ENCODE measurements around the gene NELL1. TPM values are rescaled to one million over a fixed set of nuclear protein-coding genes. Genes with fewer than 3 reads are reported as not detected.

NELL1 gene
- total RNA-seq, 2 experiments from 2014 or later = not detected

DNA sequence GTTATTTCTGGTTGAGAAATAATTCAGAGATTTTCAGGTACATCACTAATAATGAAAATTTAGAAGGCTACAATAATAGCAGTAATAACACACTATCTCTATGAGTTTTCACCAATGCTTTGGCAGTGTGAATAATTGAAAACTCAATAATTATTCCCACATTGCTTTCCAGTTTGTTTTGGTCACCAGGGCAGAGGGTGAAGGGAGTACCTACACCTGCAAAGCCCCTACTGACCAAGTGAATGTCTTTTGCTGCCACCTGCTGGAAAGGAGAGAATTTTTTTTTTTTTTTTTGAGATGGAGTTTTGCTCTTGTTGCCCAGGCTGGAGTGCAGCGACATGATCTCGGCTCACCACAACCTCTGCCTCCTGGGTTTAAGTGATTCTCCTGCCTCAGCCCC lies 3.2 kb downstream of the NELL1 start:
- no peak for ATAC-seq
- Mint-ChIP-seq H3K4me3 (no peak overlapping the region), H3K27me3 (peaks cover 50% of the 10 kb centered on the region), H3K4me1 (peaks cover 6% of the 10 kb centered on the region), H3K9me3 (ENCODE audit: low read depth) (no peaks in the 10 kb centered on the region), H3K36me3 (no peaks in the 10 kb centered on the region), H3K27ac (no peak overlapping the region)
- no peak for DNase-seq
- CTCF ChIA-PET = interaction anchor here (0.7 to 3.6 kb wide), 2 partner anchors 25 to 71 kb away, joined by 4 to 15 read pairs; no protein-coding TSS in a partner anchor

- H3K27ac Mint-ChIP-seq = no peak overlapping the region
- CTCF ChIA-PET = no interaction called here
- H3K9me3 Mint-ChIP-seq (ENCODE audit: low read depth) = no peaks in the 10 kb centered on the region
- DNase-seq (no peak), ATAC-seq (no peak)
- H3K4me1 Mint-ChIP-seq = no peaks in the 10 kb centered on the region
- H3K4me3 Mint-ChIP-seq = no peak overlapping the region
- H3K36me3 Mint-ChIP-seq = no peaks in the 10 kb centered on the region
- H3K27me3 Mint-ChIP-seq = peaks cover 14% of the 10 kb centered on the region
Observed at GRCh38 chr11:20676658-20677057, 7.3 kb downstream of the NELL1 start.

GRCh38 chr11:20688761-20689160 lies 19.4 kb downstream of the NELL1 start:
- Mint-ChIP-seq H3K4me3 (no peak overlapping the region), H3K27ac (no peak overlapping the region), H3K27me3 (no peaks in the 10 kb centered on the region), H3K36me3 (no peaks in the 10 kb centered on the region), H3K4me1 (no peaks in the 10 kb centered on the region), H3K9me3 (ENCODE audit: low read depth) (no peaks in the 10 kb centered on the region)
- CTCF ChIA-PET = no interaction called here
- ATAC-seq (no peak), DNase-seq (no peak)

DNA sequence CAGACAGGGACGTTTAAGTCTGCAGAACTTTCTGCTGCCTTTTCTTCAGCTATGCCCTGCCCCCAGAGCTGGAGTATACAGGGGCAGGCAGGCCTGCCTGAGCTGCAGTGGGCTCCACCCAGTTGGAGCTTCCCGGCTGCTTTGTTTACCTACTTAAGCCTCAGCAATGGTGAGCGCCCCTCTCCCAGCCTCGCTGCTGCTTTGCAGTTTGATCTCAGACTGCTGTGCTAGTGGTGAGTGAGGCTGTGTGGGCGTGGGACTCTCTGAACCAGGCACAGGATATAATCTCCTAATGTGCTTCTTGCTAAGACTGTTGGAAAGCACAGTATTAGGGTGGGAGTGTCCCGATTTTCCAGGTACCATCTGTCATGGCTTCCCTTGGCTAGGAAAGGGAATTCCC lies 38.5 kb downstream of the NELL1 start:
- ATAC-seq = no peak
- Mint-ChIP-seq H3K27ac (no peak overlapping the region), H3K36me3 (no peaks in the 10 kb centered on the region), H3K4me1 (no peaks in the 10 kb centered on the region), H3K27me3 (no peaks in the 10 kb centered on the region), H3K9me3 (ENCODE audit: low read depth) (no peaks in the 10 kb centered on the region), H3K4me3 (no peak overlapping the region)
- DNase-seq = no peak
- CTCF ChIA-PET = no interaction called here

- no peaks in the 10 kb centered on the region for H3K9me3 Mint-ChIP-seq (ENCODE audit: low read depth)
- H3K27ac Mint-ChIP-seq = no peak overlapping the region
- H3K36me3 Mint-ChIP-seq = no peaks in the 10 kb centered on the region
- H3K4me1 Mint-ChIP-seq = no peaks in the 10 kb centered on the region
- DNase-seq = no peak
- H3K27me3 Mint-ChIP-seq = no peaks in the 10 kb centered on the region
- H3K4me3 Mint-ChIP-seq = no peak overlapping the region
- no peak for ATAC-seq
- CTCF ChIA-PET = no interaction called here
Observed at GRCh38 chr11:20712912-20713311, 43.5 kb downstream of the NELL1 start.

DNA sequence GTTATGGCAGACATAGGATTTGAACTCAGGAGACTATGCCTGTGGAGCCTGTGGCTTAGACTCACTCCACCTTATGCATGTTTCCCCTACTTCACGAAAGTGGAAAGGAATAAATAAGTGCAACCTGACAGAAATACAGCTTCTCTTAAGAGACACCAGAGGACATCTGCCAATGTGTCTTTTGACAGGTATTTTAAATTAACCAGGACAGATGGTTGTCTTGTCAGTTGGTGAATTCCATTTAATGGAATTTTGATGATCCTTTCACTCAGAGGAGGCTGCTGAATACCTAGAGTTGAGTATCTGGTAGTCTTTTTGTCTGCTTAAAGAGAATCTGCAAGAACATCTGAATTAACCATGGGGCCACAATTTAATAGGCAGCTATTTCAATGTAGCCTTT lies 46.1 kb downstream of the NELL1 start:
- DNase-seq (no peak), ATAC-seq (no peak)
- Mint-ChIP-seq H3K9me3 (ENCODE audit: low read depth) (no peaks in the 10 kb centered on the region), H3K36me3 (no peaks in the 10 kb centered on the region), H3K27me3 (no peaks in the 10 kb centered on the region), H3K4me1 (no peaks in the 10 kb centered on the region), H3K27ac (no peak overlapping the region), H3K4me3 (no peak overlapping the region)
- CTCF ChIA-PET = no interaction called here

GRCh38 chr11:20715931-20716330 lies 46.5 kb downstream of the NELL1 start:
- no peaks in the 10 kb centered on the region for H3K27me3 Mint-ChIP-seq
- no peaks in the 10 kb centered on the region for H3K4me1 Mint-ChIP-seq
- DNase-seq = no peak
- CTCF ChIA-PET = no interaction called here
- H3K4me3 Mint-ChIP-seq = no peak overlapping the region
- no peaks in the 10 kb centered on the region for H3K36me3 Mint-ChIP-seq
- H3K27ac Mint-ChIP-seq = no peak overlapping the region
- no peaks in the 10 kb centered on the region for H3K9me3 Mint-ChIP-seq (ENCODE audit: low read depth)
- no peak for ATAC-seq

DNA sequence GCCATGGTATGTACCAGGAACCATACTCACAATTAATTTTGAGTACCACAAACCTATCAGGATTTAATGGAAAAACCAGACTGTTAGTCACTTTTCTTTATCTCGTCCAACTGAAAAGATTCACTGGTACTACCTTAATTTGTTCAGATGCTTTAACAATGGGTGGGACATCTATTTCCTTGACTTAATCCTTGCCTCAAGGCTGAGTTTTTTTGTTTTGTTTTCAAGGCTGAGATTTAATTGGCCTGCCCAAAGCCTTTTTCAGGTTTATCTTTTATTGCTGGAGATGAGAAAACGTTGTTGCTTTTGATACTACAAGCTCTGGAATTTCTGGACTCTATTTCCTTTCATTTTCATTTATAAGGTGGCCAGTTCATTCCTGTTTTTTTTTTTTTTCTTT lies 50.4 kb downstream of the NELL1 start:
- Mint-ChIP-seq H3K9me3 (ENCODE audit: low read depth) (no peaks in the 10 kb centered on the region), H3K27me3 (no peaks in the 10 kb centered on the region), H3K4me1 (no peaks in the 10 kb centered on the region), H3K4me3 (no peak overlapping the region), H3K36me3 (no peaks in the 10 kb centered on the region), H3K27ac (no peak overlapping the region)
- ATAC-seq (no peak), DNase-seq (no peak)
- CTCF ChIA-PET = no interaction called here

- no peak for ATAC-seq
- no peak overlapping the region for H3K4me3 Mint-ChIP-seq
- CTCF ChIA-PET = no interaction called here
- no peaks in the 10 kb centered on the region for H3K9me3 Mint-ChIP-seq (ENCODE audit: low read depth)
- no peak overlapping the region for H3K27ac Mint-ChIP-seq
- no peaks in the 10 kb centered on the region for H3K4me1 Mint-ChIP-seq
- DNase-seq = no peak
- no peaks in the 10 kb centered on the region for H3K36me3 Mint-ChIP-seq
- no peaks in the 10 kb centered on the region for H3K27me3 Mint-ChIP-seq
Observed at GRCh38 chr11:20723366-20723765, 54.0 kb downstream of the NELL1 start.

DNA sequence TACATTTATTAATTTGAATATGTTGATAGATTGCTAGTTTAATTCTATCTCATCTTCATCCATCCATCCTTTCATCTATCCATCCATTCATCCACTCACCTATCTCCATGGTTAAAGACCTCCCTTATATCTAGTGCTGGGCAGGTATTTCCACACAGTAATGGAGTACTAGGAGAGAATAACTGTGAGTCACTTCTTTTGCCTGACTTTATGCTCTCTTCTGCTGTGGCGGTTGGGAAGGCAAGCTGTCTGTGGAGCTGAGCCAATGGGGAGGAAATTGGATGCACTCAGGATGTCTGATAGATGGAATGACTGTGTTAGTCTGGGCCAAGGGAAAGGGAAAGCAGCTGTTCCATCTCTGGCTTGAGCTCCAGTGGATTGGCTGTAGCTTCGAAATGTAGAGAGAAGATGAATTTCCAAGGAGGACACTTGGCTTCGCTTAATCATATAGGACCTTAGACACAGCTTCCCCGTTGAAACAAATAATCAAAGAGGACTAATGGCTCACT lies 60.3 kb downstream of the NELL1 start:
- CTCF ChIA-PET = no interaction called here
- H3K9me3 Mint-ChIP-seq (ENCODE audit: low read depth) = no peaks in the 10 kb centered on the region
- H3K27me3 Mint-ChIP-seq = no peaks in the 10 kb centered on the region
- DNase-seq = no peak
- H3K4me3 Mint-ChIP-seq = no peak overlapping the region
- H3K36me3 Mint-ChIP-seq = no peaks in the 10 kb centered on the region
- no peak for ATAC-seq
- no peak overlapping the region for H3K27ac Mint-ChIP-seq
- no peaks in the 10 kb centered on the region for H3K4me1 Mint-ChIP-seq

DNA sequence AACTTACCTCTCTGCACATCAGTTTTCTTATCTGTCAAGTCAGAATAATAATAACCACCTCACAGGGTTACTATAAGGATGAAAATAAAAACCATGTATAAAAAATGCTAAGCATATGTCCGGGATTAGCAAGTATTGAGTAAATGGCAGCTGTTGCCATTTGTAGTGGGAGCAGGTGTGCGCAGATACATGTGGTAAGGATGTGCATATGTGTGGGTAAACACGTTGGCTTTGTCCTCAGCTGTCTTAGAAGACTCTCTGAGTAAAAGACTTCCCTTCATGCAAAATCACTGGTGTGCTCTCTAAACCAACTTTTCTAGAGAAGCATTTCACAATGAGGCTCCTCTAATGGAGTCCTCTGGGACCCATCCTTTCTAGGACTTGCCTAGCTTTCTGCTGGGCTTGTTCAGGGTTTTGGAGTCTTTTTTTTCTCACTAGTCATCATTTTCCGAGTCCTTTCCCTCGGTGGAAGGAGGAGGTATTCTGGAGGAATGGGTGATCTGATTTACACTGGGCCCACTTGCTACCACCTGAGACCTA lies 62.4 kb downstream of the NELL1 start:
- Mint-ChIP-seq H3K4me1 (no peaks in the 10 kb centered on the region), H3K9me3 (ENCODE audit: low read depth) (no peaks in the 10 kb centered on the region), H3K36me3 (no peaks in the 10 kb centered on the region), H3K27ac (no peak overlapping the region), H3K4me3 (no peak overlapping the region), H3K27me3 (no peaks in the 10 kb centered on the region)
- no peak for DNase-seq
- CTCF ChIA-PET = no interaction called here
- no peak for ATAC-seq

DNA sequence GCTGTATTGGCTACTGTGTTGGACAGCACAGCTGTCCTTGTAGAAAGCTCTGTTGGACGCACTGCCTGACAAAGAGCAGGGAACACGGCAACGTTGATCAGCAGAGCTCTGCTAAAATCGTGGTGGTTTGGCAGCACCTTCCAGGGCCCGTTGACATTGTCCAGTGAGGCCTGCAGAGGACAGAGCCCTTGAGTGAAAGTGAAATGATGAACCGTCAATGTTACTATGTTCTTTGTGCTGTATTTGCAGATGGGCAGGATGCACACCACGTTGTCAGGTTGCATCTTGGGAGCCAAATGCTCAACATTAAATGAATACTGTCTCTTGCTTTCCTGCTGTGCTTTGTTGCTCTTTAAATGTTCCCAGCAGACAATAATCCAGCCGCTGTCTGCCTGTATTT lies 69.7 kb downstream of the NELL1 start:
- no peaks in the 10 kb centered on the region for H3K27me3 Mint-ChIP-seq
- no peaks in the 10 kb centered on the region for H3K9me3 Mint-ChIP-seq (ENCODE audit: low read depth)
- no peak for ATAC-seq
- CTCF ChIA-PET = no interaction called here
- no peaks in the 10 kb centered on the region for H3K4me1 Mint-ChIP-seq
- no peak overlapping the region for H3K27ac Mint-ChIP-seq
- H3K36me3 Mint-ChIP-seq = no peaks in the 10 kb centered on the region
- no peak for DNase-seq
- no peak overlapping the region for H3K4me3 Mint-ChIP-seq

DNA sequence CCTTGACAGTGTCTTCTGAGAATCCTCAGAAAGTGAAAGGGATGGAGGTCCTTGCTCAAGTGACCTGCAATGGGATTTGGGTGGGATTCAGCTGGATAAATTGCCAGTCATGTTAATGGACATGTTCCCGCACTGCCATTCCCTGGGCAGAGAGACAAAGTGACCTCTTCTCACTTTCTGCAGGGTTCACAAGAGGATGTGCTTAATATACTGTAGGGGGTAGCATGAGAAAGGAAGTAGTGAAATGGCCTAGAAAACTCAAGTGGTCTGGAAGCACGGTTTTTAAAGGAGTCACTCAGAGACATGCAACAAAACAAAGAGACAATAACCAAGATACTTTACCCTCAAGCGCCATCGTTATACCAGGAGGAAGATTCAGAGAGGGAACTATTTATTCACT lies 70.2 kb downstream of the NELL1 start:
- DNase-seq (no peak), ATAC-seq (no peak)
- Mint-ChIP-seq H3K27me3 (no peaks in the 10 kb centered on the region), H3K9me3 (ENCODE audit: low read depth) (no peaks in the 10 kb centered on the region), H3K4me1 (no peaks in the 10 kb centered on the region), H3K27ac (no peak overlapping the region), H3K36me3 (no peaks in the 10 kb centered on the region), H3K4me3 (no peak overlapping the region)
- CTCF ChIA-PET = no interaction called here

DNA sequence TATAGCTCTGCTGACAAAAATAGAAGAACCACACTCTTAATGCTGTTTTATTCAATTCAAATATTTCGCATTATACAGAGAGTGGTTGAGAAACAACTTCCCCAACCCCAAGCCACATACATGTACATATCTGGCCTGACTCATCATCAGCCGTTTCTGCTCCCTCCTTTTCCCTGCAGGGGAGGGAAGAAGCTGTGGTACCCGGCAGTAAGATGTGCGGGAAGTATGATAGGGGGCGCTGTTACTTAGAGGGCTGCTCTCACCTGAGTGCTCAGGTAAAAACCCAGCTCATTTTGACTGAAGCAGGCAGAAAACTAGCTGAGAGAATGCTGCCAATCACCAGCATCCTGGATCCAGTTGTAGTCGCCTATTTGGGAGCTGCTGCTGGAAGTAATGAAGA lies 85.5 kb downstream of the NELL1 start:
- Mint-ChIP-seq H3K27ac (no peak overlapping the region), H3K4me1 (no peaks in the 10 kb centered on the region), H3K27me3 (no peaks in the 10 kb centered on the region), H3K9me3 (ENCODE audit: low read depth) (no peaks in the 10 kb centered on the region), H3K4me3 (no peak overlapping the region), H3K36me3 (no peaks in the 10 kb centered on the region)
- CTCF ChIA-PET = no interaction called here
- no peak for ATAC-seq
- DNase-seq = no peak

- Mint-ChIP-seq H3K9me3 (ENCODE audit: low read depth) (no peaks in the 10 kb centered on the region), H3K27me3 (no peaks in the 10 kb centered on the region), H3K4me1 (no peaks in the 10 kb centered on the region), H3K36me3 (no peaks in the 10 kb centered on the region), H3K4me3 (no peak overlapping the region), H3K27ac (no peak overlapping the region)
- CTCF ChIA-PET = no interaction called here
- DNase-seq = no peak
- no peak for ATAC-seq
Observed at GRCh38 chr11:20759541-20759940, 90.2 kb downstream of the NELL1 start.
